Measurements from ENCODE around the gene FUT2.
A peak's percentile ranks its signal among the peaks of the same experiment; 100 is the strongest.
"Not testable (repeated sequence)": the region's sequence is repeated elsewhere in the genome, so short reads cannot be mapped to it uniquely, and the experiment has no call there.

Gene FUT2

GRCh38 chr19:48715681-48716171, 20.0 kb downstream of the FUT2 start:
- no peak for TF ChIP-seq PPARA (CRISPR knock-in tag; IDR thresholded peaks at IDR 0.05; ENCODE audit: borderline replicate concordance)
- no peak for TF ChIP-seq TSHZ2 (CRISPR knock-in tag; IDR thresholded peaks at IDR 0.05)
- no peak for TF ChIP-seq ZC3H10 (CRISPR knock-in tag; IDR thresholded peaks at IDR 0.05)
- TF ChIP-seq TCF4 (CRISPR knock-in tag; IDR thresholded peaks at IDR 0.05; ENCODE audit: borderline replicate concordance): no peak
- TF ChIP-seq TOX (CRISPR knock-in tag; IDR thresholded peaks at IDR 0.05; ENCODE audit: borderline replicate concordance): no peak
- no peak for TF ChIP-seq BACH2 (CRISPR knock-in tag; IDR thresholded peaks at IDR 0.05; ENCODE audit: borderline replicate concordance)
- no peak for TF ChIP-seq OSR1 (CRISPR knock-in tag; IDR thresholded peaks at IDR 0.05)
- TF ChIP-seq ZFP30 (CRISPR knock-in tag; IDR thresholded peaks at IDR 0.05): no peak
- TF ChIP-seq GLIS3 (CRISPR knock-in tag; IDR thresholded peaks at IDR 0.05): no peak
- no peak for TF ChIP-seq CSRNP3 (CRISPR knock-in tag; IDR thresholded peaks at IDR 0.05)
- no peak for TF ChIP-seq ZNF565 (CRISPR knock-in tag; conservative IDR thresholded peaks at IDR 0.05; ENCODE audit: low read depth)
- no peak for TF ChIP-seq ZFP3 (CRISPR knock-in tag; IDR thresholded peaks at IDR 0.05)
- TF ChIP-seq ZNF70 (CRISPR knock-in tag; IDR thresholded peaks at IDR 0.05): no peak
- no peak for TF ChIP-seq ARNTL (CRISPR knock-in tag; IDR thresholded peaks at IDR 0.05; ENCODE audit: borderline replicate concordance, low read depth)
- no peak for TF ChIP-seq PATZ1 (CRISPR knock-in tag; IDR thresholded peaks at IDR 0.05; ENCODE audit: borderline replicate concordance)
- no peak for TF ChIP-seq ISL1 (CRISPR knock-in tag; IDR thresholded peaks at IDR 0.05)
- TF ChIP-seq POU6F1 (CRISPR knock-in tag; IDR thresholded peaks at IDR 0.05; ENCODE audit: borderline replicate concordance, low read depth): no peak
- no peak for TF ChIP-seq CREB5 (CRISPR knock-in tag; IDR thresholded peaks at IDR 0.05; ENCODE audit: low read depth)
- no peak for ATAC-seq

- ATAC-seq: peak; percentile 5
- TF ChIP-seq ZFP3 (CRISPR knock-in tag; IDR thresholded peaks at IDR 0.05): no peak
- TF ChIP-seq ISL1 (CRISPR knock-in tag; IDR thresholded peaks at IDR 0.05): no peak
- TF ChIP-seq CSRNP3 (CRISPR knock-in tag; IDR thresholded peaks at IDR 0.05): no peak
- TF ChIP-seq GLIS3 (CRISPR knock-in tag; IDR thresholded peaks at IDR 0.05): no peak
- no peak for TF ChIP-seq ZNF70 (CRISPR knock-in tag; IDR thresholded peaks at IDR 0.05)
These were observed 21.0 kb downstream of the FUT2 start for GRCh38 chr19:48716562-48717291.

- not testable (repeated sequence) for ATAC-seq
These were observed 22.3 kb downstream of the FUT2 start for GRCh38 chr19:48718106-48718505.

Measured in SK-N-SH treated with all-trans-retinoic acid at 6 μM for 48 hours (cell line).